CD4-positive, CD25-positive, alpha-beta regulatory T cell (primary cell): ENCODE data around the gene SHC3. TPM values are rescaled to one million over a fixed set of nuclear protein-coding genes. Genes with fewer than 3 reads are reported as not detected.
A peak's percentile ranks its signal among the peaks of the same experiment; 100 is the strongest.

Source experiments
- ATAC-seq, 2 donors: fragments of 150-1000 bp; cut with Tn5 transposase; one replicate each; pipeline ENCODE4 v1.10.0; 2021; ENCODE audit warnings: low read depth in 2 of 2, moderate number of reproducible peaks in 2 of 2, moderate library complexity in 1 of 2
- DNase-seq, 3 donors: peaks; one replicate each; pipeline versions ENCODE4 v3.0.0 to v3.0.0-alpha.2; 2012 to 2022; ENCODE audit warnings: mixed read lengths in 1 of 3
- H3K27ac ChIP-seq: one replicate; pipeline ENCODE4 v1.7.0; 2013; ENCODE audit warnings: mild to moderate bottlenecking, low read length; ENCODE audit not compliant: insufficient read depth, poor library complexity, severe bottlenecking
- H3K27me3 ChIP-seq: one replicate; pipeline ENCODE4 v1.7.0; 2013; ENCODE audit warnings: low read length; ENCODE audit not compliant: control insufficient read depth, insufficient read depth
- H3K36me3 ChIP-seq: one replicate; pipeline ENCODE4 v1.7.0; 2013; ENCODE audit warnings: mild to moderate bottlenecking, low read length, moderate library complexity; ENCODE audit not compliant: control insufficient read depth, insufficient read depth
- H3K4me1 ChIP-seq: 2 replicates; pipeline ENCODE4 v1.7.0; 2013; ENCODE audit warnings: mild to moderate bottlenecking, low read length; ENCODE audit not compliant: insufficient read depth, control insufficient read depth, poor library complexity, severe bottlenecking
- H3K4me3 ChIP-seq: one replicate; pipeline ENCODE4 v1.7.0; 2013; ENCODE audit warnings: low read depth, mild to moderate bottlenecking, low read length, moderate library complexity
- H3K9me3 ChIP-seq, 2 experiments: 1 replicate in 1 of 2; 2 replicates in 1 of 2; pipeline ENCODE4 v1.7.0; 2013; ENCODE audit warnings: low read length in 2 of 2, mild to moderate bottlenecking in 1 of 2, moderate library complexity in 1 of 2; ENCODE audit not compliant: control insufficient read depth in 2 of 2
- H3K27ac Mint-ChIP-seq, 3 donors: one replicate each; pipeline ENCODE4 v1.8.0; 2020 to 2022; ENCODE audit warnings: mild to moderate bottlenecking in 3 of 3, mixed read lengths in 3 of 3, moderate library complexity in 2 of 3
- H3K27me3 Mint-ChIP-seq: one replicate; pipeline ENCODE4 v1.8.0; 2022; ENCODE audit warnings: mild to moderate bottlenecking, mixed read lengths
- H3K36me3 Mint-ChIP-seq: one replicate; pipeline ENCODE4 v1.8.0; 2020; ENCODE audit warnings: mixed read lengths
- H3K4me1 Mint-ChIP-seq, 4 donors: one replicate each; pipeline ENCODE4 v1.8.0; 2020 to 2022; ENCODE audit warnings: mixed read lengths in 4 of 4, mild to moderate bottlenecking in 1 of 4
- H3K4me3 Mint-ChIP-seq, 4 donors: one replicate each; pipeline ENCODE4 v1.8.0; 2020 to 2022; ENCODE audit warnings: mild to moderate bottlenecking in 4 of 4, mixed read lengths in 4 of 4, moderate library complexity in 3 of 4
- H3K9me3 Mint-ChIP-seq, 7 donors: one replicate each; pipeline ENCODE4 v1.8.0; 2020 to 2022; ENCODE audit warnings: mixed read lengths in 7 of 7, mild to moderate bottlenecking in 3 of 7, moderate library complexity in 2 of 7
- polyA plus RNA-seq, 4 donors: library from polyadenylated mRNA; unstranded; fragments of 300-500 nt; fragmentation: Illumina TruSeq; gene quantifications; one replicate each; pipeline ENCODE4 v1.2.3, GENCODE V29; 2021
- total RNA-seq: library from RNA; stranded (reverse); gene quantifications from one replicate; pipeline ENCODE4 v1.2.3, GENCODE V29; 2022

SHC3 gene
- total and polyA plus RNA-seq, 5 donors from 2014 or later = not detected

- no peak for DNase-seq
- Histone ChIP-seq H3K27me3 (no peaks in the 10 kb centered on the region), H3K27ac (no peak overlapping the region), H3K9me3 (no peaks in the 10 kb centered on the region), H3K36me3 (no peaks in the 10 kb centered on the region), H3K4me1 (no peaks in the 10 kb centered on the region), H3K4me3 (no peak overlapping the region)
- Mint-ChIP-seq H3K9me3 (no peaks in the 10 kb centered on the region), H3K4me3 (no peak overlapping the region), H3K27ac (peak overlapping the region in 1 of 3 donors; percentile 83), H3K4me1 (no peaks in the 10 kb centered on the region), H3K27me3 (peaks cover 11% of the 10 kb centered on the region), H3K36me3 (no peaks in the 10 kb centered on the region)
- ATAC-seq = no peak
Observed at GRCh38 chr9:89049646-89050045, 129.0 kb downstream of the SHC3 start.

DNA sequence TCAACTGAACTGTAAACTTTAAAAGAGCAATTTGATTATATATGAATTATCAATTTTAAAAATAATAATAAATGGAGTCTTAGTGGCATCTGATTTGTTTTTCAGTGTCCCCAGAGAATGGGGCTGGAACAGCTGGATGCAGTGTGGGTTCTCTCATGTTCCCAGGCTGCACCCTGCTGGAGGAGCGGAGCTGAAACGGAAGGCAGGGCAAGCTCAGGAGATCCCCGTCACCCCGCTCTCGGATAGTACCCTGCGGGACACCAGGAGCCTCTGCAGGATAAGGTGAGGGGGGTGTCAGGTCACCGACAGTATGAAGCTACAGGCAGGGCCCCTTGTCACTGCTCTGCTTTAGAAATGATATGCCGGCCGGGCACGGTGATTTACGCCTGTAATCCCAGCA is 130.0 kb downstream of the SHC3 start:
- H3K36me3 ChIP-seq = no peaks in the 10 kb centered on the region
- Mint-ChIP-seq H3K36me3 (no peaks in the 10 kb centered on the region), H3K9me3 (no peaks in the 10 kb centered on the region), H3K27me3 (peaks cover 11% of the 10 kb centered on the region), H3K4me3 (no peak overlapping the region), H3K4me1 (no peaks in the 10 kb centered on the region), H3K27ac (no peak overlapping the region)
- H3K27ac ChIP-seq = no peak overlapping the region
- H3K4me1 ChIP-seq = no peaks in the 10 kb centered on the region
- H3K4me3 ChIP-seq = no peak overlapping the region
- H3K27me3 ChIP-seq = no peaks in the 10 kb centered on the region
- ATAC-seq (no peak), DNase-seq (no peak)
- H3K9me3 ChIP-seq = no peaks in the 10 kb centered on the region

DNA sequence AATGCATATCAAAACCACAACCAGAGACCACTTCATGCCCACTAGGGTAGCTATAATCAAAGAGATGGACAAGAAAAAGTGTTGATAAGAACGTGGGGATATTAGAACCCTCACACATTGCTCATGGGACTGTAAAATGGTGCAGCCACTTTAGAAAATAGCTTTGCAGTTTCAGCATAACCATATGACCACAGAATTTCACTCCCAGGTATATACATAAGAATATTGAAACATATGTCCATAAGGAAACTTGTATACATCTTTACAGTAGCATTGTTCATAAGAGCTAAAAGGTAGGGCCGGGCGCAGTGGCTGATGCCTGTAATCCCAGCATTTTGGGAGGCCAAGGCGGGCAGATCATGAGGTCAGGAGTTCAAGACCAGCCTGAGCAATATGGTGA is 131.0 kb downstream of the SHC3 start:
- no peak overlapping the region for H3K4me3 Mint-ChIP-seq
- no peak overlapping the region for H3K4me3 ChIP-seq
- H3K36me3 Mint-ChIP-seq = no peaks in the 10 kb centered on the region
- no peaks in the 10 kb centered on the region for H3K4me1 Mint-ChIP-seq
- H3K9me3 Mint-ChIP-seq = no peaks in the 10 kb centered on the region
- DNase-seq (no peak), ATAC-seq (no peak)
- no peaks in the 10 kb centered on the region for H3K4me1 ChIP-seq
- H3K27me3 ChIP-seq = no peaks in the 10 kb centered on the region
- H3K27ac Mint-ChIP-seq = no peak overlapping the region
- no peaks in the 10 kb centered on the region for H3K9me3 ChIP-seq
- no peaks in the 10 kb centered on the region for H3K36me3 ChIP-seq
- no peak overlapping the region for H3K27ac ChIP-seq
- peaks cover 11% of the 10 kb centered on the region for H3K27me3 Mint-ChIP-seq

DNA sequence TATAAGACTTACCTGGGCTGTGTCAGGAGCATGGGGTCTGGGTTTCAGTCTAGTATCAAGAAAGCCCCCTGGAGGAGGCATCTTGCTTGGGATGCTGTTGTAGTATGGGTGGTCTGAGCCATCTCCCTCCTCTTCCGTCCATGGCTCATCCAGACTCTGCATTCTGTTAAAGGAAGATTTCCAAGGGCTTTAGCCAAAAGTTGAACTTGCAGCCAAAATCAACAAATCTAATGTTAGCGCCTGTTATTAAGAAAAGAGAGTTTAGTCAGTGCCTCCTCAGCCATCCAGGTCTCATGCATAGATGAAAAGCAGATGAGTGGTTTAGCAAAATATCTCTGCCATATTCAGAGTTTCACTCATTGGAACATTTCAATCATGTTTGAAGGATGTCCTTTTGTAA is 131.8 kb downstream of the SHC3 start:
- Histone ChIP-seq H3K36me3 (no peaks in the 10 kb centered on the region), H3K4me1 (no peaks in the 10 kb centered on the region), H3K9me3 (no peaks in the 10 kb centered on the region), H3K27me3 (no peaks in the 10 kb centered on the region), H3K27ac (no peak overlapping the region), H3K4me3 (no peak overlapping the region)
- ATAC-seq = no peak
- no peaks in the 10 kb centered on the region for H3K36me3 Mint-ChIP-seq
- H3K27ac Mint-ChIP-seq = no peak overlapping the region
- H3K4me3 Mint-ChIP-seq = peak overlapping the region in 1 of 4 donors; percentile 36
- no peaks in the 10 kb centered on the region for H3K4me1 Mint-ChIP-seq
- H3K27me3 Mint-ChIP-seq = peaks cover 11% of the 10 kb centered on the region
- no peaks in the 10 kb centered on the region for H3K9me3 Mint-ChIP-seq
- no peak for DNase-seq

GRCh38 chr9:89044881-89045280 is 133.7 kb downstream of the SHC3 start:
- no peak for DNase-seq
- H3K27ac ChIP-seq = no peak overlapping the region
- Mint-ChIP-seq H3K27ac (no peak overlapping the region), H3K27me3 (peaks cover 11% of the 10 kb centered on the region), H3K4me1 (no peaks in the 10 kb centered on the region), H3K4me3 (no peak overlapping the region), H3K9me3 (peaks cover 0 to 2% (median 0%) of the 10 kb centered on the region in 7 donors), H3K36me3 (no peaks in the 10 kb centered on the region)
- H3K9me3 ChIP-seq = no peaks in the 10 kb centered on the region
- no peaks in the 10 kb centered on the region for H3K27me3 ChIP-seq
- H3K4me1 ChIP-seq = no peaks in the 10 kb centered on the region
- no peak overlapping the region for H3K4me3 ChIP-seq
- no peaks in the 10 kb centered on the region for H3K36me3 ChIP-seq
- ATAC-seq = no peak

DNA sequence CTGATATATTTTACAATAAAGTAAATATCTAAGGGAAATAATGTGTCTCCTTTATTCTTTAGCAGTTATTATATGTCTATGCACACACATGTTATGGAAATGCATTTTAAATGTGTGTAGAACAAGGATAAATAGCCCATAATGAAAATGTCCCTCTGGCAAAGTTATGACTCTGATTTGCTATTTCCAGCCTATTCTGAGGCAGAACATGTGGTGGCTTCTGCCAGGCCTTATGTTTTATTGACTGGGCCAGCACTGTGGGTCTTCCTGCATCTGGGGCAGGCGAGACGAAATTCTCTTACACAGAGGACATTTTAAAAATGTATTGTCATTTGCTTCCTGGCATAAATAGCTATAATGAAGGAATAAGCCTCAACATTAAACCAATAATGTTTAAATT is 134.5 kb downstream of the SHC3 start:
- Mint-ChIP-seq H3K36me3 (no peaks in the 10 kb centered on the region), H3K27me3 (peaks cover 11% of the 10 kb centered on the region), H3K9me3 (peaks cover 0 to 2% (median 0%) of the 10 kb centered on the region in 7 donors), H3K27ac (no peak overlapping the region), H3K4me1 (no peaks in the 10 kb centered on the region), H3K4me3 (no peak overlapping the region)
- Histone ChIP-seq H3K36me3 (no peaks in the 10 kb centered on the region), H3K27ac (no peak overlapping the region), H3K4me1 (no peaks in the 10 kb centered on the region), H3K4me3 (no peak overlapping the region), H3K9me3 (no peaks in the 10 kb centered on the region), H3K27me3 (no peaks in the 10 kb centered on the region)
- no peak for DNase-seq
- no peak for ATAC-seq

- Mint-ChIP-seq H3K27ac (no peak overlapping the region), H3K9me3 (peaks cover 0 to 2% (median 0%) of the 10 kb centered on the region in 7 donors), H3K36me3 (no peaks in the 10 kb centered on the region), H3K4me3 (no peak overlapping the region), H3K4me1 (no peaks in the 10 kb centered on the region), H3K27me3 (peaks cover 11% of the 10 kb centered on the region)
- Histone ChIP-seq H3K9me3 (no peaks in the 10 kb centered on the region), H3K27ac (no peak overlapping the region), H3K36me3 (no peaks in the 10 kb centered on the region), H3K4me3 (no peak overlapping the region), H3K27me3 (no peaks in the 10 kb centered on the region), H3K4me1 (no peaks in the 10 kb centered on the region)
- ATAC-seq (no peak), DNase-seq (no peak)
Observed at GRCh38 chr9:89042984-89043383, 135.6 kb downstream of the SHC3 start.

- Histone ChIP-seq H3K4me1 (no peaks in the 10 kb centered on the region), H3K4me3 (no peak overlapping the region), H3K36me3 (no peaks in the 10 kb centered on the region), H3K27ac (no peak overlapping the region), H3K9me3 (no peaks in the 10 kb centered on the region), H3K27me3 (no peaks in the 10 kb centered on the region)
- no peak overlapping the region for H3K4me3 Mint-ChIP-seq
- H3K4me1 Mint-ChIP-seq = no peaks in the 10 kb centered on the region
- no peaks in the 10 kb centered on the region for H3K36me3 Mint-ChIP-seq
- ATAC-seq = no peak
- no peak for DNase-seq
- H3K9me3 Mint-ChIP-seq = peaks cover 0 to 2% (median 0%) of the 10 kb centered on the region in 7 donors
- no peak overlapping the region for H3K27ac Mint-ChIP-seq
- H3K27me3 Mint-ChIP-seq = peaks cover 14% of the 10 kb centered on the region
Observed at GRCh38 chr9:89039664-89040063, 139.0 kb downstream of the SHC3 start.
